Measurements from ENCODE around the gene COQ2. TPM values are rescaled to one million over a fixed set of nuclear protein-coding genes. Genes with fewer than 3 reads are reported as not detected.

Gene COQ2
- total RNA-seq, 1 donor = 18.1 TPM

- TF ChIP-seq CTCF (IDR thresholded peaks at IDR 0.05; ENCODE audit: insufficient read depth, low read depth, low read length) = no peak
- no peak overlapping the region for H3K4me3 ChIP-seq (ENCODE audit: low read depth, low read length)
- peak; percentile 18 for DNase-seq (ENCODE audit: low read depth)
Observed at GRCh38 chr4:83250687-83251446, 33.7 kb downstream of the COQ2 start.

- no peak for DNase-seq (ENCODE audit: low read depth)
Observed at GRCh38 chr4:83248486-83248885, 36.1 kb downstream of the COQ2 start.

GRCh38 chr4:83247415-83248357 is 36.9 kb downstream of the COQ2 start:
- H3K4me3 ChIP-seq (ENCODE audit: low read depth, low read length) = no peak overlapping the region
- TF ChIP-seq CTCF (IDR thresholded peaks at IDR 0.05; ENCODE audit: insufficient read depth, low read depth, low read length) = no peak
- DNase-seq (ENCODE audit: low read depth) = no peak

More at GRCh38 chr4:83248486-83248885, 36.1 kb downstream of the COQ2 start:
- H3K4me3 ChIP-seq (ENCODE audit: low read depth, low read length) = no peak overlapping the region
- no peak for TF ChIP-seq CTCF (IDR thresholded peaks at IDR 0.05; ENCODE audit: insufficient read depth, low read depth, low read length)

GRCh38 chr4:83241132-83241531 is 43.5 kb downstream of the COQ2 start:
- no peak overlapping the region for H3K4me3 ChIP-seq (ENCODE audit: low read depth, low read length)
- DNase-seq (ENCODE audit: low read depth) = no peak

GRCh38 chr4:83240379-83240875 is 44.2 kb downstream of the COQ2 start:
- no peak for TF ChIP-seq CTCF (IDR thresholded peaks at IDR 0.05; ENCODE audit: insufficient read depth, low read depth, low read length)
- no peak overlapping the region for H3K4me3 ChIP-seq (ENCODE audit: low read depth, low read length)
- no peak for DNase-seq (ENCODE audit: low read depth)

More at GRCh38 chr4:83241132-83241531, 43.5 kb downstream of the COQ2 start:
- TF ChIP-seq CTCF (IDR thresholded peaks at IDR 0.05; ENCODE audit: insufficient read depth, low read depth, low read length) = no peak

GRCh38 chr4:83238393-83239248 is 46.0 kb downstream of the COQ2 start:
- no peak overlapping the region for H3K4me3 ChIP-seq (ENCODE audit: low read depth, low read length)
- DNase-seq (ENCODE audit: low read depth) = no peak
- TF ChIP-seq CTCF (IDR thresholded peaks at IDR 0.05; ENCODE audit: insufficient read depth, low read depth, low read length) = no peak
